ENCODE results near the gene ABCF3. TPM values are rescaled to one million over a fixed set of nuclear protein-coding genes. Genes with fewer than 3 reads are reported as not detected.

The ABCF3 gene
- total RNA-seq, 3 donors from 2014 or later: 60.7 to 79.7 (median 72.3) TPM

DNA sequence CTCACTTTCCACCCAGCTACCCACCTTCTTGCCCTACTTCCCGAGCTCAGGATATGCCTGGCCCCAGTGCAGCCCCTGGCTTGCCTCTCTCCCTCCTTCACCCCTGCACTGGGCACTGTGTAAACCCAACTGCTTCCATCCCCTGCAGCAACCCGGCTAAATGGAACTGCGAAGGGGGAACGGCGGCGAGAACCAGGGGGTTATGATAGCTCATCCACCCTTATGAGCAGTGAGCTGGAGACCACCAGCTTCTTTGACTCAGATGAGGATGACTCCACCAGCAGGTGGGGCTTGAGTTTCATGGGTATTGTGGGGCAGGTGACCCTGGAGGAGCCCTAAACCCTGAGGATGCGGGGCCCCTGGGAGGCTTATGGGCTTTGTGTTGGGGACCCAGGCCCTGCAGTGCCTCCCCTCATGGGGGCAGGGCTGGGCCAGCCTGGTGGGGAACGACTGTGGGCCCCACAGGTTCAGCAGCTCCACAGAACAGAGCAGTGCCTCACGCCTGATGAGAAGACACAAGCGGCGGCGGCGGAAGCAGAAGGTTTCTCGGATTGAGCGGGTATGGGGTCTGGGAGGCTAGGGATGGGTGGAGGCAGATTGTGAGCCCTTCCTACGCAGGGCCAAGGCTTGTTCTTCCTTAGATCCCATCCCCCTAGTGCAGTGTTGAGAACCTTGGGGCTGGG, 21.2 kb upstream of the ABCF3 start:
- Histone ChIP-seq H3K9me3 (no peaks in the 10 kb centered on the region), H3K4me3 (no peak overlapping the region), H3K4me1 (ENCODE audit: low read depth) (no peaks in the 10 kb centered on the region), H3K36me3 (ENCODE audit: low read depth) (no peaks in the 10 kb centered on the region)
- DNase-seq: no peak
- intact Hi-C loops (cut with DNase I, micrococcal nuclease): no loop called here
- TF ChIP-seq, protein P1, sequence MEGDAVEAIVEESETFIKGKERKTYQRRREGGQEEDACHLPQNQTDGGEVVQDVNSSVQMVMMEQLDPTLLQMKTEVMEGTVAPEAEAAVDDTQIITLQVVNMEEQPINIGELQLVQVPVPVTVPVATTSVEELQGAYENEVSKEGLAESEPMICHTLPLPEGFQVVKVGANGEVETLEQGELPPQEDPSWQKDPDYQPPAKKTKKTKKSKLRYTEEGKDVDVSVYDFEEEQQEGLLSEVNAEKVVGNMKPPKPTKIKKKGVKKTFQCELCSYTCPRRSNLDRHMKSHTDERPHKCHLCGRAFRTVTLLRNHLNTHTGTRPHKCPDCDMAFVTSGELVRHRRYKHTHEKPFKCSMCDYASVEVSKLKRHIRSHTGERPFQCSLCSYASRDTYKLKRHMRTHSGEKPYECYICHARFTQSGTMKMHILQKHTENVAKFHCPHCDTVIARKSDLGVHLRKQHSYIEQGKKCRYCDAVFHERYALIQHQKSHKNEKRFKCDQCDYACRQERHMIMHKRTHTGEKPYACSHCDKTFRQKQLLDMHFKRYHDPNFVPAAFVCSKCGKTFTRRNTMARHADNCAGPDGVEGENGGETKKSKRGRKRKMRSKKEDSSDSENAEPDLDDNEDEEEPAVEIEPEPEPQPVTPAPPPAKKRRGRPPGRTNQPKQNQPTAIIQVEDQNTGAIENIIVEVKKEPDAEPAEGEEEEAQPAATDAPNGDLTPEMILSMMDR (IDR thresholded peaks at IDR 0.05): no peak
- ATAC-seq: no peak

DNA sequence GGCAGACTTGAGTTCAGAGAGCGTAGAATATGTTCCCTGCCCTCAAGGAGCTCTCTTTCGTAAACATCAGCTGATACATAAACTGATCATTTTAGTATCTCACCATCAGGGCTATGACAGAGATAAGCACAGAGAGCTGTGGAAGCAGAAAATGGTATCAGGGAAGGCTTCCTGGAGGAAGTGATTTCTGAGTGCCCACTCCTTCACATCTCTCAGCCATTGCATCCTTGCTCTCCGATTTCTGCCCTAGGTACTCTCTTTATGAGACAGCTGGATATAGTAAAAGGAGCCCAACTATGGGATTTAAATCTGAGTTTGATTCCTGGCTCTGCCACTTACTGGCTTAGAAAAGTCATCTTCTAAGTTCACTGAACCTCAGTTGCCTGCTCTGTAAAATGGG, 20.5 kb upstream of the ABCF3 start:
- intact Hi-C loops (cut with DNase I, micrococcal nuclease): no loop called here
- no peaks in the 10 kb centered on the region for H3K36me3 ChIP-seq (ENCODE audit: low read depth)
- H3K9me3 ChIP-seq: no peaks in the 10 kb centered on the region
- no peak overlapping the region for H3K4me3 ChIP-seq
- TF ChIP-seq, protein P1 (IDR thresholded peaks at IDR 0.05): no peak
- DNase-seq: no peak
- no peaks in the 10 kb centered on the region for H3K4me1 ChIP-seq (ENCODE audit: low read depth)
- no peak for ATAC-seq

DNA sequence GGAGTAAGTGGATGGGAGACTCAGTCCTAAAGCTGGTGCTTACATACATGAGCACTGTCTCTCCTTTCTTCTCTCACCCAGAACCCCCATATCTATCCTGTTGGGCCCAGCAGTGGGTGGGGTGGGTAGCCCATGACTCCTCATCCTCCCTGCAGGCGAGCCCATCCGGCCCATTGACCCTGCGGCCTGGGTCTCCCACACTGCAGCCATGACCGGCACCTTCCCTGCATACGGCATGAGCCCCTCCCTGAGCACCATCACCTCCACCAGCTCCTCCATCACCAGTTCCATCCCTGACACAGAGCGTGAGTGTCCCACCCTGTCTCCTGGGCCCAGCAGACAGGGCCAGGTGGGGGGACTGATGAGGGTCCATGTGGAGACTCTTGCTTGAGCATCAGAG, 19.3 kb upstream of the ABCF3 start:
- no peak for DNase-seq

DNA sequence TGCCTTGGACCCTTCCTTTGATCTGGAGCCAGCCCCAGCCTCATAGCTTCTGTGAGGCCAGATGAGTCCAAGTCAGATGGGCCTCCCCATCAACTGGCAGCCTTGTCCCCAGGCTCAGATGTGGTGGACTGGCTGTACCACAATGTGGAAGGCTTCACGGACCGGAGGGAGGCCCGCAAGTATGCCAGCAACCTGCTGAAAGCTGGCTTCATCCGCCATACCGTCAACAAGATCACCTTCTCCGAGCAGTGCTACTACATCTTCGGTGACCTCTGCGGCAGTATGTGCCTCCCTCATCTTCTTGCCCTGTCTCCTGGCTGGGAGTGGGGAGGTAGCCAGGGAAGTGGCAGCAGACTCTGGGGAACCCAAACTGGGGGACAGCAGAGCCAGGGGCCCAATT, 18.2 kb upstream of the ABCF3 start:
- ATAC-seq (no peak), DNase-seq (no peak)
- Histone ChIP-seq H3K4me3 (no peak overlapping the region), H3K9me3 (no peaks in the 10 kb centered on the region), H3K36me3 (ENCODE audit: low read depth) (no peaks in the 10 kb centered on the region), H3K4me1 (ENCODE audit: low read depth) (no peaks in the 10 kb centered on the region)
- TF ChIP-seq, protein P1 (IDR thresholded peaks at IDR 0.05): no peak
- intact Hi-C loops (cut with DNase I, micrococcal nuclease): no loop called here

More for the DNA sequence above, 19.3 kb upstream of the ABCF3 start:
- no peak for ATAC-seq
- TF ChIP-seq, protein P1 (IDR thresholded peaks at IDR 0.05): no peak
- Histone ChIP-seq H3K4me3 (no peak overlapping the region), H3K36me3 (ENCODE audit: low read depth) (no peaks in the 10 kb centered on the region), H3K4me1 (ENCODE audit: low read depth) (no peaks in the 10 kb centered on the region), H3K9me3 (no peaks in the 10 kb centered on the region)
- intact Hi-C loops (cut with DNase I, micrococcal nuclease): no loop called here

DNA sequence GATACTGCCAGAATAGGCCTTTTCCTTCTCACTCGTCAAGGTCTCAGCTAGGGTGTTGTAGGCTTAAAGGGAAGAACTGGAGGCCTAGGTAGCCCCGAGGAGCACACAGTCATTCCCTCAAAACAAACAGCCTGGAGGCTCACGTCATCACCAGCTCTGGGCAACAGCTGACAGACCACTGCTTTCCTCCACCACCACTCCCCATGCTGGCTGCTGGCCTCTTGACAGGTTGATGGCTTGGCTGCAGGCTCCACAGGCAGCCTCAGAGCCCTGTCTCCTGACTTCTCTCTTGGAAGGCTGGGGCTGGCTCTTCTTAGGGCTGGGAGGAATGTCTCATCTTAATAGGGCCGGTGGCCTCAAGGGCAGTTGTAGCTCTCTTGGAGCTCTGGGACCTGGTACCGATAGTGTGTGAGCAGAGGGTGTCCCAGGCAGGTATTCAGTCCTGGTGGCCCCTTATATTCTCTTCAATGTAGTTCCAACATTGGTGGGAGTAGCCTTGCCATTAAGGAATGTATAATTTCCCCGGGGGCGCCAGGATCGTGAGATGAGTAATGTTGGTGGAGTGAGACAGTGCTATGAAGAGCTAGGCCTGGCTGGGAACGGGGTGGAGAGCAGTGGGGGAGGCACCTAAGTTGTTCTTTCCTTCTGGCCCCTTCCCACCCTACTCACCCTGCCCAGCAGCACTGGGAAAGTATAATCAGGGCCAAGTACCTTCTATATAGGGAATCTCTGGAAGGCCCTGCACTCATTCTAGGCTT, 17.5 kb upstream of the ABCF3 start:
- intact Hi-C loops (cut with DNase I, micrococcal nuclease): no loop called here
- TF ChIP-seq, protein P1 (IDR thresholded peaks at IDR 0.05): no peak
- H3K9me3 ChIP-seq: no peaks in the 10 kb centered on the region
- no peak for ATAC-seq
- no peak overlapping the region for H3K4me3 ChIP-seq
- no peaks in the 10 kb centered on the region for H3K36me3 ChIP-seq (ENCODE audit: low read depth)
- H3K4me1 ChIP-seq (ENCODE audit: low read depth): no peaks in the 10 kb centered on the region
- no peak for DNase-seq

Data from mucosa of descending colon (tissue), 3 donors.